ENCODE measurements around the gene C5.

GRCh38 chr9:120936011-120936763 lies 113.9 kb downstream of the C5 start:
- TF ChIP-seq CTCF (IDR thresholded peaks at IDR 0.05): peak; percentile 91 to 95 (median 95)
- TF ChIP-seq EP300 (IDR thresholded peaks at IDR 0.05): no peak
- no peak for TF ChIP-seq POLR2A (IDR thresholded peaks at IDR 0.05; ENCODE audit: low read depth)
- peak; percentile 87 to 91 for TF ChIP-seq POLR2AphosphoS5 (IDR thresholded peaks at IDR 0.05)
